Fibroblast of lung (primary cell): Measurements from ENCODE around the gene DDRGK1. TPM values are rescaled to one million over a fixed set of nuclear protein-coding genes. Genes with fewer than 3 reads are reported as not detected.

Source experiments
- DNase-seq, 2 donors: peaks; one replicate each; pipeline versions ENCODE4 v3.0.0 to v3.0.0-alpha.2; 2010; ENCODE audit warnings: low read depth in 2 of 2
- H2AFZ ChIP-seq: 2 replicates; pipeline ENCODE4 v1.5.1; 2012; ENCODE audit warnings: low read length, control low read depth, inconsistent platforms
- H3K27ac ChIP-seq: 2 replicates; pipeline ENCODE4 v1.5.1; 2011; ENCODE audit warnings: low read length, control low read depth; ENCODE audit not compliant: insufficient read depth
- H3K27me3 ChIP-seq: 2 replicates; pipeline ENCODE4 v1.5.1; 2011; ENCODE audit warnings: mild to moderate bottlenecking, low read length; ENCODE audit not compliant: control insufficient read depth, insufficient read depth
- H3K36me3 ChIP-seq: 2 replicates; pipeline ENCODE4 v1.5.1; 2011; ENCODE audit warnings: low read length; ENCODE audit not compliant: control insufficient read depth, insufficient read depth
- H3K4me1 ChIP-seq: 2 replicates; pipeline ENCODE4 v1.5.1; 2011; ENCODE audit warnings: low read length; ENCODE audit not compliant: control insufficient read depth, insufficient read depth; ENCODE audit errors: extremely low read depth
- H3K4me2 ChIP-seq: 2 replicates; pipeline ENCODE4 v1.5.1; 2011; ENCODE audit warnings: low read length, control low read depth; ENCODE audit not compliant: insufficient read depth; ENCODE audit errors: extremely low read depth
- H3K4me3 ChIP-seq, 4 experiments: fragments of 200-600 bp in 1 of 4; sonication (generic) in 1 of 4; replicated peaks in 1 of 4; 2 replicates each; pipeline ENCODE4 v1.5.1; 2011 to 2016; ENCODE audit warnings: low read length in 4 of 4, low read depth in 3 of 4, mild to moderate bottlenecking in 3 of 4, control low read depth in 2 of 4, inconsistent platforms in 1 of 4, mixed read lengths in 1 of 4; ENCODE audit not compliant: insufficient read depth in 1 of 4; ENCODE audit errors: control extremely low read depth in 1 of 4
- H3K79me2 ChIP-seq: 2 replicates; pipeline ENCODE4 v1.5.1; 2012; ENCODE audit warnings: mild to moderate bottlenecking, low read length, inconsistent platforms; ENCODE audit not compliant: control insufficient read depth, insufficient read depth
- H3K9ac ChIP-seq: 2 replicates; pipeline ENCODE4 v1.5.1; 2011; ENCODE audit warnings: mild to moderate bottlenecking, low read length, control low read depth; ENCODE audit not compliant: insufficient read depth
- H3K9me3 ChIP-seq: 2 replicates; pipeline ENCODE4 v1.5.1; 2012; ENCODE audit warnings: low read depth, low read length; ENCODE audit not compliant: control insufficient read depth, insufficient read depth
- H4K20me1 ChIP-seq: 2 replicates; pipeline ENCODE4 v1.5.1; 2011; ENCODE audit warnings: low read length; ENCODE audit not compliant: control insufficient read depth, insufficient read depth; ENCODE audit errors: extremely low read depth
- EZH2 ChIP-seq: IDR thresholded peaks from 2 replicates; pipeline ENCODE4 v1.5.1; 2012; ENCODE audit warnings: low read length, control low read depth, mild to moderate bottlenecking; ENCODE audit errors: missing control alignments
- polyA plus RNA-seq, 2 donors: library from polyadenylated mRNA; depleted of rRNA in 1 of 2; stranded (reverse) in 1 of 2; unstranded in 1 of 2; fragments of >200 nt; gene quantifications; 2 replicates each; pipeline ENCODE4 v1.2.1, GENCODE V29; 2011 to 2012; ENCODE audit warnings: missing spikeins in 1 of 2
- total RNA-seq: library from RNA; depleted of rRNA; stranded (reverse); fragments of >200 nt; gene quantifications from 2 replicates; pipeline ENCODE4 v1.2.1, GENCODE V29; 2014
- TF ChIP-seq, protein P1 (sequence below), 2 donors: IDR thresholded peaks in 1 of 2; conservative IDR thresholded peaks in 1 of 2; 1 replicate in 1 of 2; 2 replicates in 1 of 2; pipeline ENCODE4 v1.5.1; 2011 to 2012; ENCODE audit warnings: low read length in 2 of 2, control low read depth in 1 of 2, inconsistent platforms in 1 of 2, low read depth in 1 of 2, mild to moderate bottlenecking in 1 of 2

Gene DDRGK1
- total and polyA plus RNA-seq, 2 donors (not counting 1 experiment from before 2014, with no cell fraction given) = 35.5 to 37.5 TPM

DNA sequence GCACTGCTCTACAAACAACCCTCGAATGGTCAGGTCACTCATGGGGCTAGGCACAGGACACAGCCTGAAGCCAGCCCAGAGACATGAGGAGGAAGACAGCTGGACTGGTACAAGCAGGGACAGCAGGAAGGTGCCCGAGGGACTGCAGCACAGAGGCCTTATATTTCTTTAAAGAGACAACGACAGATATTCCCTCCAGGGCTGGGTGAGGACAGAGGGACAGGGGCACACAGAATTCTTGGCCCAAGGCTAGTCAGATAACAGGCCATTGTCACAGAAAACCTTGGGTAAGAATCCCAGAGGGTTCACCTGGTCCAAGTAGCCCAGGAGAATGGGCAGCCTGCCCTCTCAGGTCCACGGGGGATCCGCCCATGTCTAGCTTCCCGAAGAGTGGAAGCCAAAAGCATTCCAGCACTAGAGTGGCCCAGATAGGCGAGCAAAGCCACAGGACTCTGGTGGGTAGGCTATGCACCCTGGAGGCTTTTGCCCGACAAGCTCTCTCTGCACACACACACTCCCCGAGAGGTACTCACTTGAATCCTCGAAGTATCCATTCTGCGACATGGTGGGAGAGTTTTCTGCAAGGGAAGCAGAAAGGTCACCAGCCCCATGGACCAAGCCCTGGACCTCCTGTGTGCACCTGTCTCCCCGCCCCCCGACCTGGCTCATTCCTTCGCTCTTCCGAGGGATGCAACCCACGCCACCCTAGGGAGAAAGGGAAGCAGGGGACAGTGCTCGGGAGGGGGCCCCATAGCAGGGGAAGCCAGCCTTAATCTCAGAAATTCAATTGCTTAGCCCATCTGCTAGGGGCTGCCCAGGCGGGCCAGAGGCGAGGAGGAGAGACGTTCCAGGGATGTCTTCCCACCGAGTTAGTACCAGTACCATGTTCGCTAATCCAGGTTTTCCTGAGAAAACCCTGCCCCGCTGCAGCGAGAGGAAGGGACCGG, 32.8 kb upstream of the DDRGK1 start:
- peak overlapping the region in 1 of 4 experiments; percentile 85 for H3K4me3 ChIP-seq
- peaks cover 15% of the 10 kb centered on the region for H3K27me3 ChIP-seq
- H3K4me1 ChIP-seq = no peaks in the 10 kb centered on the region
- no peaks in the 10 kb centered on the region for H3K9me3 ChIP-seq
- H3K9ac ChIP-seq = no peak overlapping the region
- H3K4me2 ChIP-seq = peak overlapping the region; percentile 54
- H3K79me2 ChIP-seq = no peaks in the 10 kb centered on the region
- TF ChIP-seq EZH2 = no peak
- TF ChIP-seq, protein P1, sequence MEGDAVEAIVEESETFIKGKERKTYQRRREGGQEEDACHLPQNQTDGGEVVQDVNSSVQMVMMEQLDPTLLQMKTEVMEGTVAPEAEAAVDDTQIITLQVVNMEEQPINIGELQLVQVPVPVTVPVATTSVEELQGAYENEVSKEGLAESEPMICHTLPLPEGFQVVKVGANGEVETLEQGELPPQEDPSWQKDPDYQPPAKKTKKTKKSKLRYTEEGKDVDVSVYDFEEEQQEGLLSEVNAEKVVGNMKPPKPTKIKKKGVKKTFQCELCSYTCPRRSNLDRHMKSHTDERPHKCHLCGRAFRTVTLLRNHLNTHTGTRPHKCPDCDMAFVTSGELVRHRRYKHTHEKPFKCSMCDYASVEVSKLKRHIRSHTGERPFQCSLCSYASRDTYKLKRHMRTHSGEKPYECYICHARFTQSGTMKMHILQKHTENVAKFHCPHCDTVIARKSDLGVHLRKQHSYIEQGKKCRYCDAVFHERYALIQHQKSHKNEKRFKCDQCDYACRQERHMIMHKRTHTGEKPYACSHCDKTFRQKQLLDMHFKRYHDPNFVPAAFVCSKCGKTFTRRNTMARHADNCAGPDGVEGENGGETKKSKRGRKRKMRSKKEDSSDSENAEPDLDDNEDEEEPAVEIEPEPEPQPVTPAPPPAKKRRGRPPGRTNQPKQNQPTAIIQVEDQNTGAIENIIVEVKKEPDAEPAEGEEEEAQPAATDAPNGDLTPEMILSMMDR (conservative IDR thresholded peaks at IDR 0.05 in 1 of 2, IDR thresholded peaks at IDR 0.05 in 1 of 2; ENCODE audit: low read depth in 1 of 2, low read length in 2 of 2) = no peak
- H2AFZ ChIP-seq = no peak overlapping the region
- H4K20me1 ChIP-seq = no peaks in the 10 kb centered on the region
- H3K36me3 ChIP-seq = no peaks in the 10 kb centered on the region
- no peak overlapping the region for H3K27ac ChIP-seq
- DNase-seq = no peak

DNA sequence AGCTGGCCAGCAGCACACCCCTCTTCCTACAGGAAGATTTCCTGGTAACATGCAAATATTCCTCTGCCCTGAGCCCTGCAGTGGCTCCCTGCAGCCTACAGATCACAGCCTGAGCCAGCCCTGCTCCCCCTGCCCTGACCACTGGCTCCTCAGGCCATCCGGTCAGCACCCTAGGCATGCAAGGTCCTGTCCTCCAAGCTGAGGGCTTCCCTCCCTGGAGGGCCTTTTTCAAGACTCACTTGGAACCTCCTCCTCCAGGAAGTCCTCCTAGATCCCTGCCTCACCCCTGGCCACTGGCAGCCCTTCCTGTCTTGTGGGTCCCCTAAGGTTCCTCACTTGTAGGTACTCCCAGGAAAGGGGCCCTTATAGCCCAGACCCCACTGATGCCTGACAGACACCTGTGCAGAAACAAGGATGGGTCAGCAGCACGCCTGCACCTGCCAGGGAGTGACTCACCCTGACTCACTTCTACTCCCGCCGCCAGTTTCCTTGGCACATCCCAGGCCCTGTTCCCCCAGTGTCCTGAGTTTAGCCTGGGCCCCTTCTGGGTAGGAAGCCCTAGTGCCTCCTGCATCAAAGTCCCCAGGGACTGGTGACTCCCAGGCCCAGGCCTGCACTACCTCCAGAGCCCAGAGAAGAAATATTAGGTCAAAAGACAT, 31.3 kb upstream of the DDRGK1 start:
- Histone ChIP-seq H4K20me1 (no peaks in the 10 kb centered on the region), H3K4me2 (no peak overlapping the region), H2AFZ (no peak overlapping the region), H3K27me3 (peaks cover 12% of the 10 kb centered on the region), H3K4me1 (no peaks in the 10 kb centered on the region), H3K9me3 (no peaks in the 10 kb centered on the region), H3K9ac (no peak overlapping the region), H3K27ac (no peak overlapping the region), H3K79me2 (no peaks in the 10 kb centered on the region), H3K4me3 (no peak overlapping the region), H3K36me3 (no peaks in the 10 kb centered on the region)
- TF ChIP-seq EZH2 = no peak
- TF ChIP-seq, protein P1 (conservative IDR thresholded peaks at IDR 0.05 in 1 of 2, IDR thresholded peaks at IDR 0.05 in 1 of 2; ENCODE audit: low read depth in 1 of 2, low read length in 2 of 2) = no peak
- DNase-seq = peak; percentile 35 to 36

DNA sequence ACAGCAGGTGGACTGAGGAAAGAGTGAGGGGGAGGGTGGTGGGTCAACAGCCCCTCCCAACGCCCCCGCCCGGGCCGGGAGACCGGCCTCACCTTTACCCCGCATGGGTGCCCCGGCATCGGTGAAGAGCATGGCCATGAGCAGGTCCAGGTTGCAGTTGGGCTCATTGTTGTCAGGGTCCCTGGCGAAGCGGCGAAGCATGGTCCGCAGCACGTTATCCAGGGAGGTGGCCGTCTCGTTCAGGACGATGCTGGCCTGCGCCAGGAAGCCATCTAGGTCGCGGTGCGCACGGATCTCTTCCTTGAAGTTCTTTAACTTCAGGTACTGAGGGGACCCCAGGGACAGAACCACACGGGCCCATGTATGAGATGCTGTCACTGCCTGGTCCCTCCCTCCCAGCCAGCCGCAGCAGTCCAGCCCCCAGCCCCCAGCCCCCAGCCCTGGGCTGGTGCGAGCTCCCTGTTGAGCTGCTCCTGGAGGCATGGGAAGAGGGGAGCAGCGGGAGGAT, 29.6 kb upstream of the DDRGK1 start:
- Histone ChIP-seq H3K9me3 (no peaks in the 10 kb centered on the region), H3K79me2 (no peaks in the 10 kb centered on the region), H4K20me1 (no peaks in the 10 kb centered on the region), H3K4me3 (no peak overlapping the region), H3K27me3 (peaks cover 4% of the 10 kb centered on the region), H3K9ac (no peak overlapping the region), H3K4me2 (no peak overlapping the region), H2AFZ (no peak overlapping the region), H3K36me3 (no peaks in the 10 kb centered on the region), H3K4me1 (no peaks in the 10 kb centered on the region), H3K27ac (no peak overlapping the region)
- no peak for DNase-seq
- no peak for TF ChIP-seq EZH2
- TF ChIP-seq, protein P1 (conservative IDR thresholded peaks at IDR 0.05 in 1 of 2, IDR thresholded peaks at IDR 0.05 in 1 of 2; ENCODE audit: low read depth in 1 of 2, low read length in 2 of 2) = no peak
